IMR-90 (cell line): ENCODE data around the gene SERPINB8. TPM values are rescaled to one million over a fixed set of nuclear protein-coding genes. Genes with fewer than 3 reads are reported as not detected.

ENCODE experiments used
- ATAC-seq: fragments of 200-7000 bp; cut with Tn5 transposase; 2 replicates; pipeline ENCODE4 v1.9.1; 2020; ENCODE audit warnings: low read depth, mild to moderate bottlenecking, moderate library complexity
- BruUV-seq: library from RNA; stranded (reverse); fragments of 400-500 nt; replicated peaks from 2 replicates; lab custom pipeline; 2021; lab: Mats Ljungman, UMichigan
- CTCF ChIA-PET: fragments of 300-600 bp; formaldehyde crosslinking; extraction: SDS; loops from one replicate; lab custom pipeline; 2021; ENCODE audit warnings: antibody characterized with exemption; lab: Yijun Ruan, JAX
- POLR2A ChIA-PET: fragments of 300-600 bp; sonication (Branson Sonifier 250); formaldehyde crosslinking; loops from one replicate; lab custom pipeline; 2022; ENCODE audit warnings: antibody characterized with exemption; ENCODE audit not compliant: unreplicated experiment; lab: Charles Lee
- DNase-seq: peaks from one replicate; pipeline ENCODE4 v3.0.0; 2013
- H2AFZ ChIP-seq: replicated peaks from 2 replicates; pipeline ENCODE3; 2013; ENCODE audit warnings: low read length, mild to moderate bottlenecking; ENCODE audit not compliant: poor library complexity
- H2AK5ac ChIP-seq: 2 replicates; pipeline ENCODE4 v1.6.1; 2013; ENCODE audit warnings: low read depth, low read length, inconsistent platforms
- H2AK9ac ChIP-seq: replicated peaks from 2 replicates; pipeline ENCODE3; 2013; ENCODE audit warnings: mild to moderate bottlenecking, low read depth, low read length, moderate library complexity; ENCODE audit not compliant: poor library complexity
- H2BK120ac ChIP-seq: 2 replicates; pipeline ENCODE4 v1.6.1; 2013; ENCODE audit warnings: low read depth, low read length, inconsistent platforms
- H2BK15ac ChIP-seq: 3 replicates; pipeline ENCODE4 v1.6.1; 2013; ENCODE audit warnings: low read depth, low read length, inconsistent platforms
- H2BK20ac ChIP-seq: 2 replicates; pipeline ENCODE4 v1.6.1; 2013; ENCODE audit warnings: low read depth, mild to moderate bottlenecking, inconsistent platforms, low read length, moderate library complexity
- H2BK5ac ChIP-seq: 2 replicates; pipeline ENCODE4 v1.6.1; 2013; ENCODE audit warnings: mild to moderate bottlenecking, low read depth, low read length, inconsistent platforms; ENCODE audit not compliant: poor library complexity, severe bottlenecking
- H3K14ac ChIP-seq: replicated peaks from 2 replicates; pipeline ENCODE4 v1.6.1; 2013; ENCODE audit warnings: low read depth, low read length, inconsistent platforms
- H3K18ac ChIP-seq: 2 replicates; pipeline ENCODE4 v1.6.1; 2013; ENCODE audit warnings: low read depth, low read length, control low read depth
- H3K23ac ChIP-seq: 2 replicates; pipeline ENCODE4 v1.6.1; 2013; ENCODE audit warnings: low read depth, low read length, inconsistent platforms
- H3K27ac ChIP-seq: 2 replicates; pipeline ENCODE4 v1.5.1; 2013; ENCODE audit warnings: mild to moderate bottlenecking, control low read depth, low read length; ENCODE audit not compliant: insufficient read depth
- H3K27me3 ChIP-seq: 2 replicates; pipeline ENCODE4 v1.6.1; 2013; ENCODE audit warnings: low read length; ENCODE audit not compliant: control insufficient read depth, insufficient read depth
- H3K36me3 ChIP-seq: 2 replicates; pipeline ENCODE4 v1.6.1; 2013; ENCODE audit warnings: low read length, mixed read lengths; ENCODE audit not compliant: control insufficient read depth, insufficient read depth
- H3K4ac ChIP-seq: 2 replicates; pipeline ENCODE4 v1.6.1; 2013; ENCODE audit warnings: low read depth, low read length, inconsistent platforms
- H3K4me1 ChIP-seq: 2 replicates; pipeline ENCODE4 v1.6.1; 2013; ENCODE audit warnings: low read length, mixed read lengths; ENCODE audit not compliant: control insufficient read depth, insufficient read depth
- H3K4me2 ChIP-seq: 2 replicates; pipeline ENCODE4 v1.6.1; 2013; ENCODE audit warnings: low read depth, mild to moderate bottlenecking, control low read depth, low read length, moderate library complexity
- H3K4me3 ChIP-seq: 2 replicates; pipeline ENCODE4 v1.5.1; 2013; ENCODE audit warnings: low read depth, mild to moderate bottlenecking, control low read depth, low read length, moderate library complexity; ENCODE audit not compliant: insufficient read depth
- H3K56ac ChIP-seq: 2 replicates; pipeline ENCODE4 v1.6.1; 2013; ENCODE audit warnings: low read length, inconsistent platforms; ENCODE audit not compliant: insufficient read depth; ENCODE audit errors: extremely low read depth
- H3K79me1 ChIP-seq, 2 experiments: 2 replicates each; pipeline ENCODE4 v1.6.1; 2013; ENCODE audit warnings: low read length in 2 of 2, inconsistent platforms in 1 of 2, low read depth in 1 of 2
- H3K9ac ChIP-seq: 2 replicates; pipeline ENCODE4 v1.6.1; 2013; ENCODE audit warnings: low read depth, low read length, control low read depth
- H3K9me1 ChIP-seq: 2 replicates; pipeline ENCODE4 v1.6.1; 2013; ENCODE audit warnings: low read length, inconsistent platforms; ENCODE audit not compliant: insufficient read depth
- H3K9me3 ChIP-seq: 2 replicates; pipeline ENCODE4 v1.6.1; 2013; ENCODE audit warnings: low read length; ENCODE audit not compliant: control insufficient read depth, insufficient read depth
- H4K20me1 ChIP-seq: 2 replicates; pipeline ENCODE4 v1.6.1; 2013; ENCODE audit warnings: low read length, inconsistent platforms; ENCODE audit not compliant: insufficient read depth
- H4K5ac ChIP-seq: 2 replicates; pipeline ENCODE4 v1.6.1; 2013; ENCODE audit warnings: mild to moderate bottlenecking, low read depth, low read length, control low read depth
- H4K8ac ChIP-seq, 2 experiments: 2 replicates each; pipeline ENCODE4 v1.6.1; 2013; ENCODE audit warnings: low read depth in 2 of 2, low read length in 2 of 2, control low read depth in 1 of 2, inconsistent platforms in 1 of 2
- H4K91ac ChIP-seq: 2 replicates; pipeline ENCODE4 v1.6.1; 2013; ENCODE audit warnings: low read depth, low read length, inconsistent platforms; ENCODE audit not compliant: insufficient read depth
- CEBPB ChIP-seq: IDR thresholded peaks from 2 replicates; pipeline ENCODE4 v1.6.1; 2012; ENCODE audit warnings: low read depth, low read length, improper control_type of control experiment
- CHD1 ChIP-seq: IDR thresholded peaks from 2 replicates; pipeline ENCODE4 v1.6.1; 2012; ENCODE audit warnings: low read depth, low read length, improper control_type of control experiment
- CTCF ChIP-seq: conservative IDR thresholded peaks from 2 replicates; pipeline ENCODE4 v1.5.1; 2012; ENCODE audit warnings: mild to moderate bottlenecking, low read depth, low read length, improper control_type of control experiment
- ELK1 ChIP-seq: fragments of 150-350 bp; IDR thresholded peaks from 2 replicates; pipeline ENCODE4 v1.6.1; 2016; ENCODE audit warnings: low read depth, mild to moderate bottlenecking, low read length, moderate library complexity, borderline replicate concordance
- MAFK ChIP-seq: IDR thresholded peaks from 2 replicates; pipeline ENCODE4 v1.6.1; 2012; ENCODE audit warnings: low read depth, low read length, improper control_type of control experiment
- MAZ ChIP-seq: IDR thresholded peaks from 2 replicates; pipeline ENCODE4 v1.6.1; 2012; ENCODE audit warnings: low read depth, mild to moderate bottlenecking, low read length, improper control_type of control experiment, moderate library complexity, borderline replicate concordance
- MXI1 ChIP-seq: IDR thresholded peaks from 2 replicates; pipeline ENCODE4 v1.6.1; 2012; ENCODE audit warnings: low read depth, mild to moderate bottlenecking, low read length, moderate library complexity, borderline replicate concordance
- NFE2L2 ChIP-seq: fragments of 150-350 bp; IDR thresholded peaks from 2 replicates; pipeline ENCODE4 v1.6.1; 2016; ENCODE audit warnings: low read depth, mild to moderate bottlenecking, low read length
- POLR2A ChIP-seq: IDR thresholded peaks from 2 replicates; pipeline ENCODE4 v1.6.1; 2012; ENCODE audit warnings: mild to moderate bottlenecking, low read depth, low read length
- RAD21 ChIP-seq: IDR thresholded peaks from 2 replicates; pipeline ENCODE4 v1.6.1; 2012; ENCODE audit warnings: low read length, improper control_type of control experiment
- RFX5 ChIP-seq: IDR thresholded peaks from 2 replicates; pipeline ENCODE4 v1.8.0; 2012; ENCODE audit warnings: low read depth, mild to moderate bottlenecking, low read length, moderate library complexity
- SMC3 ChIP-seq: fragments of 150-350 bp; IDR thresholded peaks from 2 replicates; pipeline ENCODE4 v1.6.1; 2016; ENCODE audit warnings: low read depth, mild to moderate bottlenecking, antibody characterized with exemption, low read length, moderate library complexity
- WGBS, 2 experiments: methylation state at CpG; one replicate each; pipeline versions ENCODE4 v1.1.5 to v1.1.7; 2013; ENCODE audit warnings: missing lambda C conversion rate in 2 of 2; ENCODE audit not compliant: insufficient read length in 1 of 2; ENCODE audit errors: extremely low coverage in 2 of 2; 5-methylcytosine and 5-hydroxymethylcytosine counted together
- dilution Hi-C: fragments of 300-500 bp; cut with HindIII; formaldehyde crosslinking; loops from one replicate; pipeline ENCODE4 v1.14.3; 2018; ENCODE audit warnings: low sequenced_read_pairs; ENCODE audit not compliant: unreplicated experiment
- in situ Hi-C: fragments of 300-500 bp; cut with MboI; formaldehyde crosslinking; loops from 3 replicates; pipeline ENCODE4 v1.14.3; 2019; ENCODE audit warnings: low sequenced_read_pairs, inconsistent platforms, mixed read lengths
- intact Hi-C: fragments of 100-400 bp; cut with micrococcal nuclease; formaldehyde crosslinking; loops from 2 replicates; pipeline ENCODE4 v1.10.0; 2022
- polyA plus RNA-seq, 3 experiments: library from polyadenylated mRNA; depleted of rRNA; stranded (reverse); fragments of >200 nt; gene quantifications; 2 replicates each; pipeline ENCODE4 v1.2.3, GENCODE V29; 2012; ENCODE audit warnings: low replicate concordance in 1 of 3
- total RNA-seq: library from RNA; depleted of rRNA; stranded (reverse); fragments of >200 nt; gene quantifications from 2 replicates; pipeline ENCODE4 v1.2.3, GENCODE V29; 2012

SERPINB8 gene
- total and polyA plus RNA-seq, 2 of the 4 experiments (the other 2 are of a cell fraction) = 14.3 to 16.7 TPM

GRCh38 chr18:63928331-63928730 is 41.5 kb upstream of the SERPINB8 start:
- in situ Hi-C loops = no loop called here
- no TSS peak for BruUV-seq
- Histone ChIP-seq H3K27ac (no peak overlapping the region), H3K36me3 (no peaks in the 10 kb centered on the region), H2BK120ac (no peak overlapping the region), H3K79me1 (no peaks in the 10 kb centered on the region), H2AFZ (no peak overlapping the region), H2AK5ac (no peak overlapping the region), H2BK20ac (no peak overlapping the region), H3K4ac (no peak overlapping the region), H3K4me3 (no peak overlapping the region), H4K8ac (no peak overlapping the region), H3K27me3 (peaks cover 6% of the 10 kb centered on the region), H3K23ac (no peak overlapping the region), H3K9me1 (no peaks in the 10 kb centered on the region), H3K4me2 (no peak overlapping the region), H3K14ac (no peak overlapping the region), H3K18ac (no peak overlapping the region), H3K56ac (no peak overlapping the region), H3K9me3 (no peaks in the 10 kb centered on the region), H4K5ac (no peak overlapping the region), H4K20me1 (no peaks in the 10 kb centered on the region), H2BK15ac (no peak overlapping the region), H2BK5ac (no peak overlapping the region), H3K9ac (no peak overlapping the region), H3K4me1 (no peaks in the 10 kb centered on the region), H4K91ac (no peak overlapping the region), H2AK9ac (no peak overlapping the region)
- WGBS, 2 experiments = no CpG with 5 or more reads among the region's 8 CpGs
- DNase-seq (no peak), ATAC-seq (no peak)
- intact Hi-C loops = no loop called here
- CTCF ChIA-PET = no interaction called here
- dilution Hi-C loops = no loop called here
- POLR2A ChIA-PET = no interaction called here
- no peak for TF ChIP-seq SMC3
- TF ChIP-seq CEBPB = no peak
- no peak for TF ChIP-seq MXI1
- no peak for TF ChIP-seq POLR2A
- no peak for TF ChIP-seq NFE2L2
- no peak for TF ChIP-seq RFX5
- TF ChIP-seq ELK1 = no peak
- no peak for TF ChIP-seq CHD1
- no peak for TF ChIP-seq MAZ
- no peak for TF ChIP-seq CTCF
- no peak for TF ChIP-seq MAFK
- no peak for TF ChIP-seq RAD21
